GM18499 (cell line): ENCODE data around the gene RHEX.

Experiments used
- ATAC-seq: cut with Tn5 transposase; IDR thresholded peaks from one replicate; pipeline ENCODE4 v1.9.1; 2021; ENCODE audit warnings: moderate number of reproducible peaks; ENCODE audit not compliant: insufficient read depth, unreplicated experiment

Gene RHEX

GRCh38 chr1:206082831-206083695, 30.1 kb downstream of the RHEX start:
- no peak for ATAC-seq

GRCh38 chr1:206083750-206084149, 30.8 kb downstream of the RHEX start:
- no peak for ATAC-seq

GRCh38 chr1:206087091-206087490, 34.1 kb downstream of the RHEX start:
- no peak for ATAC-seq

- no peak for ATAC-seq
These were observed 36.4 kb downstream of the RHEX start for GRCh38 chr1:206089341-206089740.

GRCh38 chr1:206094024-206094423, 41.1 kb downstream of the RHEX start:
- ATAC-seq, result no peak

- no peak for ATAC-seq
These were observed 44.4 kb downstream of the RHEX start for GRCh38 chr1:206097381-206097780.

DNA sequence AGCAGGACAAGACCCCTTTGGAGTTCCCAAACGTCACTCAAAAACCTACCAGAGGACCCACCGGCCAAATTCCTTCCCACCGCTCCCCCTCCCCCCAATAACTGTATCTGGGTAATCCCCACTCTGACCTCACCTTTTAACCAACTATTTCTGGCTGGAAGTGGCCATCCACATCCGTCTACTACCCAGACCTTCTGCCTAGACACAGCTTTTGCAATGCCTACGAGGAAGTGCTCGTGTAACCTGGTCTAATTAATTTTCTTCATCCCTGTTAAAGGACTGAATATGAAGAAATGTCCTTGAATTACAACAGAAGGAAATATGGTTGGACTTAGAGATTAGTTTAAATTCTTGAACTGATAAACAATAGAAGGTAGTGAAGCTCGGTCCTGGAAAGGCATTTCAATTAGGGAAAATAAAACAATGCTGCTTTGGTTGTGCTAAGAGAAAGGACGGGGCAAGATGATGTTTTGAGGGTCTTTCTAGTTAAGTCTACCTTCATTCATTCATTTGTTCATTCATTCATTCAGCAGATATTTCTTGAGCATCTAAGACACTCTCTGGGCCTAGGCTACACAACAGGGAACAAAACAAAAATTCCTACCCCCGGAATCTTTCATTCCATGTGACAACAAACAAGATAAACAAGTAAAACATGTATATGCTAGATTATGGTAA, 45.4 kb downstream of the RHEX start:
- ATAC-seq, result no peak

DNA sequence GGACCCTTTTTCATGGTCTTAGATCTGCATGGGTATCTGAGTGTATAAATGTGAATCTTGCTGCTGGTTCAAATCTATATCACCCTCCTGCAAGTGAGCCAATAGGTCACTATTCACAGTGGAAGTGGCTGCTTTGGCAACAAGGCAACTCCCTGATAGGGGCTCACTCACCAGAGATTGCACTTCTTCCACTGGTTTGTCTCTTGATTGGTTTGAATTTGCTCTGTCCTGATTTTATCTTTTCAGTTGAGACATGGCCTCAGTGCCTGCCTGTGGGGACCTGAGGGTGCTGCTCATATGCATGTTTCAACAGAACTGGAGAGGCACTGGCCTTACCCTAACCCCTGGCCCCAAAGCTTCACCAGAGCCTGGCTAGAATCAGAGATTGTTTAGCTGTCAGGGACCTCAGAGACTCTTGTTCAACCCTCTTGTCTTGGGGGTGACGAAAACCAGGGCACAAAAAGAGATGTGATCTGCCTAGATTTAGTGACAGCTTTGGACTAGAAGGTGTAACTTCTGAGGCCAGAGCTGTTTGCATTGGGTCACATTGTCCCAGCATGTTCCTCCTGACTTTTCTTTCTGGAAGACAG, 47.3 kb downstream of the RHEX start:
- no peak for ATAC-seq

DNA sequence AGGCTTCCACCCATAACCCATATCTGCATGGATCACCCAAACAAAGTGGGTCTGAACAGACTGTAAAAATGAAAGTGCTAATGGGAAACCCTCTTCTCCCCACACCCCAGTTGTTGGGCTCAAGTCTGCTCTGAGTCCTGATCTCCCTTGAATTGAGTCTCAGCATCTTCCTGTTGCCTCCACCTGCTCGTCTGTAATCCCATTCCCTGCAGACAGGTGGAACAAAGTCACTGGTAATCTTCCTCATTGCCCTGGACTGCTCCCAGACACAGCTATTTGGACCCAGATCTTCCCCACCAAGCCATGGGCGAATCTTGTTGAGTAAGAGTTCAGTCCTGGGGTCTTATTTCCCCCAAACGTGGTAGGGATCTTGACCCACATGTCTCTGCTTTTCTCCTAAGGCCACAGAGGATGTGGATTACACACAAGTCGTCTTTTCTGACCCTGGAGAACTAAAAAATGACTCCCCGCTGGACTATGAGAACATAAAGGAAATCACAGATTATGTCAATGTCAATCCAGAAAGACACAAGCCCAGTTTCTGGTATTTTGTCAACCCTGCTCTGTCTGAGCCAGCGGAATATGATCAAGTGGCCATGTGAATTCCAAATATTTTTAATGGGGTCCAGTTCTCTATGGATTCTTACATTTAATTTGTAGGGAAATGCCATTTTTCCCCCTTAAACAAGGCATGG, 48.5 kb downstream of the RHEX start:
- ATAC-seq, result no peak

DNA sequence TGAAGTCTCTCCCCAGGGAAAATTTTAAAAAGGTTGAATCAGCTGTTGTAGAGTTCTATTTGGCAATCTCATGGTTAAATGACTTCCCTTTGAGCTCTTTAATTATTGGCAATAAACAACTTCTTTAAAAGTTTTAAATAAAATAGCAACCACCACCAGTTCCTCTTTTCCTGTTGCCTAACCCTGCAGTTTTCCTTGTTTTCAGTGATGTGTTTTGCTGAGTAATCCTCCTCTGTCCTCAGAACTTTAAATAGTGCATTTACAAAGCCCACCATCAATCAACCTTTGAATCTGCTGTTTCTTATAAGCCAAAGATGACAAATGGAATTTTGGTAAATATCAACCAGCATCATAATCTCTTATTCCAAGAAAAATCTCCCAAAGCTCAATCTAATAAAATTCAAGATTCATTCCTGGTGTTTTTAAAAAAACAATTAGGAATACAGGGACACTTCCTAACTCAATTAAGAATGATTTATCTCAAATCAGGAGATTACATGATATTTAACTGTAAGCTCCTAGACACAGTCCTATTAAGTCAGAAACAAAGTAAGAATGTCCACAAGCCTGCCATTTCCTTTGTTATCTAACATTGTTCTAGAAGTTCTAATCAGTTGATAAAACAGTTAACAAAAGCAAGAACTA, 49.4 kb downstream of the RHEX start:
- ATAC-seq, result no peak

DNA sequence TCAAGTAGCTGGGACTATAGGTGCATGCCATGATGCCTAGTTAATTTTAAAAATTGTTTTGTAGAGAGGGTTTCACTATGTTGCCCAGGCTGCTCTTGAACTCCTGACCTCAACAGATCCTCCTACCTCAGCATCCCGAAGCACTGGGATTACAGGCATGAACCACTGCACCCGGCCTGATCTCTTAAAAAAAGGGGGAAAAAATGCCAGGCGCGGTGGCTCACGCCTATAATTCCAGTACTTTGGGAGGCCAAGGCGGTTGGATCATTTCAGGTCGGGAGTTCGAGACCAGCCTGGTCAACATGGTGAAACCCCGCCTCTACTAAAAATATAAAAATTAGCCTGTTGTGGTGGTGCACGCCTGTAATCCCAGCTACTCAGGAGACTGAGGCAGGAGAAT, 51.0 kb downstream of the RHEX start:
- ATAC-seq, result no peak

GRCh38 chr1:206105464-206105995, 52.6 kb downstream of the RHEX start:
- no peak for ATAC-seq

DNA sequence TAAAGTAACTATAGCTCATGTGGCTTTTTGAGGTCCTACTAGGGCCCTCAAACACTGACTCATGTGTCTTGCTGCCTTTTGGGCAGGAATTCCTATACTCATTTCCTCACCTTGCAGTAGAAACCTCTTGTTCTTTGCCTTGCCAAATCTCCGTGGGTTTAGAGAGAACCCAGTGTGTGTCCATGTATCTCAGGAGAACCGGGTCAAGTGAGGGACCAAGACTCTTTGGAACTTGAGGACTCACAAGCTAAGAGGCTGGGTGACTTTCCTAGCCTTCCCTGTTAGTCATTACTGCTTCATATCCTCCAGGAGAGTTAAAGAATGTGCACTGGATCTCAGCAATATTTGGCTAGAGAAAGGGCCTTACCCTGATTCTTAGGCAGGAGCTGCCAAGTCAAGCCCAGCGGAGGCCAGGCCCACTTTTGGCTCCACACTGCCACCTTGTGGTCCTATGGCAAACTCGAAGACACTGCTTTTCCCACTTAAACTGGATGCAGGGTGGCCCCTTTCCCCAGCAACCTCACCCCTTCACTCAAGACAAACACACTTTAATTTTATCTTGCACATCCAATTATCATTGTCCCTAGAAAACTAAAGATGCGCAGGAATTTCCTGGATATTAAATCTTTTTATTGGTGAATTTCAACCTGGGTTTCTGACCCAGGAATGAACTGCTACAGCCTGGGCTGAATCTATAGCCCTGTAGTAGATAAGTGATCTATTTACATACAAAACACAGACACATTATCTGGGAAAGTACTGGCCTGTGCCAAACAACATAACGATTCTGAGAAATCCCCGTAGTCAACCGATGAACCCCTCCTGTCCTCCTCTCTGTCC, 53.6 kb downstream of the RHEX start:
- no peak for ATAC-seq

DNA sequence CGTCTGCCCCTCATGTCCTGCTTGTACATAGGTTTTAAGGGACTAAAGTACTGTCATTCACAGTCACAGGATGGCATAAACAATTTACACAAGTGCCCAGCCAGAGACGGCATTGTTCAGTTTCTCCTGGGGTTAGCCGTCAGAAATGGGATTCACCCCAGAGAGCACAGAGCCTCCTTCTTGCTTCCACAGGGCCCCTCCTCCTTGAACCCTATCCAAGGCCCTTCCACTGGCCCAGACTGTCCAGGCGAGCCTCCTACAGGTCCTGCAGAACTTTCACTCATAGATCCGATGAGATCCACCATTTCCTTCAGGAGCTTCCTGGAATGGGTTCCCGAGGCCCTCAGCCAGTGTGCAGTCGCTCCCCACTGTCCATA, 54.2 kb downstream of the RHEX start:
- ATAC-seq, result no peak

DNA sequence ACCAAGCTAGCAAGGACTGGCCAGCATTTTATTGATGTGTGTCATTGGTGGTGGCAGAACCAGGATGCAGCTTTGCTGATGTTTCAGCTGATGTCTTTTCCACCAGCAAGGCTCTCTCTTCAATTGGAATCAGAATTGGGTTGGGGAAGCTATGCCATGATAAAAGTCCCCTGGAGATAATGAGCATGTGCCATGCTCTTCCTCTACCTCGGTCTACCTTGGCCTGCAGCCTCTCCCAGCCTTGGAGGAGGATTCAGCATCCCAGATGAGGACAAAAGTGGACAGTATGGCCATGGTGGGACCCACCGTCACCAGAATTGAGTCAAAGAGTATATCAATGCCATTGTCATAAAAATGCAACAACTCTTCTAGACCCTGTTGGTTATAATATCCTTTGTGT, 55.7 kb downstream of the RHEX start:
- ATAC-seq, result no peak

DNA sequence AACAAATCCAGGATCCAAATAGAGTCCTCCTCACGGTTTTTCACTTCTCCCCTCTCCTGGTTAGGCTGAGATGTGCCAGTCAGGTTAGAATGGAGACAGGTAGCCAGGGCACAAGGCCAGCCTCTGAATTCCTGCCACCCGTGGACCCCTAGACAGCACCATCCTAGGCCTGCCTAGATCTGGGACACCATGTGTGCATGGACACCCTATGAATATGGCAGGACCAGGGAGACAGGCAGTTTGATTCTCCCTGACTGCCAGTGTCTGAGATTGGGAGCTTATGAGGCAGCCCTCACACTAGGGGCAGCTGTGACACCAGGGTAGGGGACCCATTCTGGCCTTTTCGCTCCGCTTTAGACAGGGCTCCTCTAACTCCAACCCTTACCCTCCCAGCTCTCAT, 56.7 kb downstream of the RHEX start:
- ATAC-seq, result no peak

- ATAC-seq, result no peak
These were observed 57.2 kb downstream of the RHEX start for GRCh38 chr1:206110161-206110560.

DNA sequence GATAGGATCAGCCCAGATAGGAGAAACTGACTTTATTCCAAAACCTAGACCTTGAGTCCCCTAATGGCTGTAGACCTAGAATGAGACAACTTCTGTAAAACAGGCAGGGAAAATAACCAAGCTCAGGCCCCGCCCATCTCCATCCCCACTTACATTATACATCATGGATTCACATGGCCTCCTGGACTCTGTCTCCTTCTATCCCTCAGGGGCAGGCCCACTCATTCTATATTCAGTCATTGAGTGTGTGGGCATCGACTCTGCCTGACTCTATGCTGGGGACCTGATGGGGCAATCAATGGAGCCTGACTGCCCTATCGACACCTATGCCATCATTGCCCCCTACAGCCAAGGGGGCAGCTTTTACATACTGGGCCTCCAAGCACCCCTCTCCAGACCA, 57.8 kb downstream of the RHEX start:
- no peak for ATAC-seq

DNA sequence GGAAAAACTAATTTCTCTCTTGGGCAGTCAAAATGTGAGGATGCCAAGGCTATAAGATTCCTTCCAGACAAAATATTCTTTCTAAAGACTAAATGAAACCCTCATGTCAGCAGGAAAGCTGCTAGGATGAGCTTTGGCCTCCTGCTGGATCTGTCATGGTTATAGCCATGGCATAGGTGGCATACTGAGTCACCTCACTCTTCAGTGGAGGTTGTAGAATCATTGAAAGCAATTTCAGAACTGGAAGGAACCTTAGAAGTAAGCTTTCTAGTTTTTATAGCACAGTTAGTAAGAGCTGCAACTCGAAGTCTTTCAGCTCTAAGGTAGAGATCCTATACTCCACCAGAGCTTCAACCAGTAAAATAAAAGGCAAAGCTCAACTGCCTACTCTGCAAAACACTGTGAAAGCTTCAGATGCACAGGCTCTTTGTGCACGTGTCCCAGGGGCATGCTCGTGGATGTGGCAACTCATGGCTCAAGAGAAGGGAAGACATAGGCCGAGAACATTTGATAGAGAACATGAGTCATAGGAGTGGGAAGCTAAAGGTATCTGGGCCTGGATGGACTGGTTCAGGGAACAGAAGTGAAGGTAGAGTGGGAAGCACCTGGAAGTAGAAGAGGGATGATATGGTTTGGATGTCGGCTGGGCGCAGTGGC, 58.4 kb downstream of the RHEX start:
- no peak for ATAC-seq
